ENCODE data around the gene SLC12A9. TPM values are rescaled to one million over a fixed set of nuclear protein-coding genes. Genes with fewer than 3 reads are reported as not detected.

The SLC12A9 gene
- total and polyA plus RNA-seq, 2 of the 4 experiments (the other 2 are of a cell fraction): 4.5 to 16.2 TPM

DNA sequence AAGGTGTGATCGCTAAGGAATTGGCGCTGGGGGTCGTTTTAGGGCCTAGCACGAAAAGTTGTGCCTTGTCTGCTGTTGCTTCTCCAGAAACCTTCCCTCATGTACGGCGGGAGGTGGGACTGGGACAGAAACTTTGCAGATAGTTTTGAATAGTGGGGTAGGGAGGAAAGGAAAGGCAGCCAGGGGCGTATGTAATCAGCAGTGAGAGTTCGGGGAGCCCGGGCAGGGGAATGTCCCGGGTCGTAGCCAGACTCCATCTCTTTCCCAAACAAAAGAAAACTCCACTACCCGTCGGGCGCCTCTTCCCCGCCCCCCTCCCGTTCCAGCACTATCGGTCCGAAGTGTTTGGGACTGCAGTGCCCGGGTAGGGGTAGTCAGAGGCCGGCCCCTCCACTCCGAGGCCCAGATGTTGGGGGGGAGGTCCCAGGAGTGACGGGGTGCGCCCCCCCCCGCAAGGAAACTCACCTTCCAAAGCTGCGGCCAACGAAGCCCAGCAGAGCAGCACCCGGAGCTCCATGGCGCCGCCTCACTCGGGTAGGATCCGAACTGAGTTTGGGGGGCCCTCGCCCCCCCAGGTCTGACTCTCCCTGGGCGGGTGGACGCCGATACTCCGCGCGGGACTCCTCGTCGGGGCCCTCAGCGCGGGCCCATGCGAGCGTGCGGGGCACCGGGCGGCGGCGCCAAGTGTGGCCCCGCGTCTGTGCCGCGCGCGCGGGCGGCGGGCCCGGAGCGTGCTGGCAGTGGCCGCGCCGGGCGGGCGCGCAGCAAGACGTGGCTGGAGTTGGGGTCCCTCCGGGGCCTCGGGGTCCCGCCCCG is 25.8 kb upstream of the SLC12A9 start:
- 1% methylated on average over 19 of the region's 71 CpGs; no CpG with 5 or more reads in 1 of the 2 experiments for WGBS, 2 experiments (ENCODE audit: extremely low coverage in 2 of 2, insufficient read length in 1 of 2)
- Histone ChIP-seq H4K20me1 (ENCODE audit: insufficient read depth, low read length) (peaks cover 30% of the 10 kb centered on the region), H3K9ac (ENCODE audit: low read depth, low read length) (peak overlapping the region; percentile 72), H2BK15ac (ENCODE audit: low read depth, low read length) (no peak overlapping the region), H3K27me3 (ENCODE audit: control insufficient read depth, insufficient read depth, low read length) (no peaks in the 10 kb centered on the region), H3K4me2 (ENCODE audit: low read depth, low read length) (peak overlapping the region; percentile 97), H3K27ac (ENCODE audit: insufficient read depth, low read length) (peak overlapping the region; percentile 58), H2BK5ac (ENCODE audit: low read depth, low read length, poor library complexity, severe bottlenecking) (peak overlapping the region; percentile 40), H3K4ac (ENCODE audit: low read depth, low read length) (peak overlapping the region; percentile 69), H2AK5ac (ENCODE audit: low read depth, low read length) (peak overlapping the region; percentile 70; the same call in 1 of the 2 replicates), H3K18ac (ENCODE audit: low read depth, low read length) (no peak overlapping the region; the same call in 1 of the 2 replicates), H3K36me3 (ENCODE audit: control insufficient read depth, insufficient read depth, low read length) (peaks cover 21% of the 10 kb centered on the region), H2AK9ac (replicated peaks; ENCODE audit: low read depth, low read length, poor library complexity) (peak overlapping the region; percentile 98), H3K4me3 (ENCODE audit: insufficient read depth, low read depth, low read length) (peak overlapping the region; percentile 83), H2BK120ac (ENCODE audit: low read depth, low read length) (peak overlapping the region; percentile 13; the same call in 1 of the 2 replicates), H3K23ac (ENCODE audit: low read depth, low read length) (peak overlapping the region; percentile 99), H2AFZ (replicated peaks; ENCODE audit: low read length, poor library complexity) (peak overlapping the region; percentile 99), H3K14ac (replicated peaks; ENCODE audit: low read depth, low read length) (peak overlapping the region; percentile 89), H4K91ac (ENCODE audit: insufficient read depth, low read depth, low read length) (peak overlapping the region; percentile 34; the same call in 1 of the 2 replicates), H3K79me1 (ENCODE audit: low read depth in 1 of 2, low read length in 2 of 2) (peaks cover 7 to 45% of the 10 kb centered on the region in 2 experiments; a peak in 3 of 4 replicates), H4K5ac (ENCODE audit: low read depth, low read length) (peak overlapping the region; percentile 25), H4K8ac (ENCODE audit: low read depth in 2 of 2, low read length in 2 of 2) (peak overlapping the region; percentile 21 to 23; a peak in 1 of 4 replicates), H3K4me1 (ENCODE audit: control insufficient read depth, insufficient read depth, low read length) (peaks cover 9% of the 10 kb centered on the region), H3K56ac (ENCODE audit: extremely low read depth, insufficient read depth, low read length) (peak overlapping the region; percentile 62), H2BK20ac (ENCODE audit: low read depth, low read length) (no peak overlapping the region), H3K9me3 (ENCODE audit: control insufficient read depth, insufficient read depth, low read length) (no peaks in the 10 kb centered on the region), H3K9me1 (ENCODE audit: insufficient read depth, low read length) (no peaks in the 10 kb centered on the region)
- dilution Hi-C loops (cut with HindIII; ENCODE audit: low sequenced_read_pairs, unreplicated experiment) (no loop called here), in situ Hi-C loops (cut with MboI; ENCODE audit: low sequenced_read_pairs) (loop anchor here (10.0 kb wide), 1 partner anchor 122 kb away; the partner anchor contains the start of gene POP7), intact Hi-C loops (cut with micrococcal nuclease) (loop anchor here (1.0 kb wide), 1 partner anchor 121 kb away; no protein-coding TSS in a partner anchor)
- CTCF ChIA-PET: interaction anchor here (0.5 to 2.0 kb wide), 7 partner anchors 21 to 285 kb away, joined by 3 to 6 read pairs (median 4); partner anchors contain the start of gene POP7
- no peak for DNase-seq
- POLR2A ChIA-PET (ENCODE audit: unreplicated experiment): interaction anchor here (0.6 to 0.7 kb wide), 3 partner anchors 83 to 649 kb away, joined by 3 to 7 read pairs (median 7); partner anchors contain the start of gene GPC2
- TSS peak; percentile 84 for BruUV-seq (replicated peaks)
- TF ChIP-seq, protein P1, sequence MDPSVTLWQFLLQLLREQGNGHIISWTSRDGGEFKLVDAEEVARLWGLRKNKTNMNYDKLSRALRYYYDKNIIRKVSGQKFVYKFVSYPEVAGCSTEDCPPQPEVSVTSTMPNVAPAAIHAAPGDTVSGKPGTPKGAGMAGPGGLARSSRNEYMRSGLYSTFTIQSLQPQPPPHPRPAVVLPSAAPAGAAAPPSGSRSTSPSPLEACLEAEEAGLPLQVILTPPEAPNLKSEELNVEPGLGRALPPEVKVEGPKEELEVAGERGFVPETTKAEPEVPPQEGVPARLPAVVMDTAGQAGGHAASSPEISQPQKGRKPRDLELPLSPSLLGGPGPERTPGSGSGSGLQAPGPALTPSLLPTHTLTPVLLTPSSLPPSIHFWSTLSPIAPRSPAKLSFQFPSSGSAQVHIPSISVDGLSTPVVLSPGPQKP (IDR thresholded peaks at IDR 0.05; ENCODE audit: borderline replicate concordance, low read depth, low read length): no peak
- TF ChIP-seq CHD1 (IDR thresholded peaks at IDR 0.05; ENCODE audit: low read depth, low read length) (no peak), MXI1 (IDR thresholded peaks at IDR 0.05; ENCODE audit: borderline replicate concordance, low read depth, low read length) (no peak), CEBPB (IDR thresholded peaks at IDR 0.05; ENCODE audit: low read depth, low read length) (no peak), FOS (IDR thresholded peaks at IDR 0.05; ENCODE audit: low read depth, low read length) (no peak), BHLHE40 (IDR thresholded peaks at IDR 0.05; ENCODE audit: low read depth, low read length) (no peak), RAD21 (IDR thresholded peaks at IDR 0.05; ENCODE audit: low read length) (no peak), NFE2L2 (IDR thresholded peaks at IDR 0.05; ENCODE audit: low read depth, low read length) (no peak), RCOR1 (IDR thresholded peaks at IDR 0.05; ENCODE audit: insufficient replicate concordance, low read length) (no peak)
- TF ChIP-seq, protein P2, sequence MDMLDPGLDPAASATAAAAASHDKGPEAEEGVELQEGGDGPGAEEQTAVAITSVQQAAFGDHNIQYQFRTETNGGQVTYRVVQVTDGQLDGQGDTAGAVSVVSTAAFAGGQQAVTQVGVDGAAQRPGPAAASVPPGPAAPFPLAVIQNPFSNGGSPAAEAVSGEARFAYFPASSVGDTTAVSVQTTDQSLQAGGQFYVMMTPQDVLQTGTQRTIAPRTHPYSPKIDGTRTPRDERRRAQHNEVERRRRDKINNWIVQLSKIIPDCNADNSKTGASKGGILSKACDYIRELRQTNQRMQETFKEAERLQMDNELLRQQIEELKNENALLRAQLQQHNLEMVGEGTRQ (IDR thresholded peaks at IDR 0.05; ENCODE audit: low read depth, low read length): no peak
- peak; percentile 27 for ATAC-seq (ENCODE audit: low read depth)

Measured in IMR-90 (cell line).